ENCODE results near the gene IFFO2. TPM values are rescaled to one million over a fixed set of nuclear protein-coding genes. Genes with fewer than 3 reads are reported as not detected.

Gene IFFO2
- total and polyA plus RNA-seq, 2 of the 8 experiments (the other 6 are each of a cell fraction or from before 2014, with no cell fraction given): 6.6 to 10.4 TPM

GRCh38 chr1:18974606-18975005 lies 18.1 kb upstream of the IFFO2 start:
- FAIRE-seq (no peak), DNase-seq (ENCODE audit: low read depth in 1 of 2, low spot score in 2 of 2) (no peak)
- no peak overlapping the region for H3K4me2 ChIP-seq (ENCODE audit: insufficient read depth in 1 of 2, low read depth in 2 of 2, low read length in 2 of 2)
- no peak overlapping the region for H4K8ac ChIP-seq (ENCODE audit: extremely low read depth, insufficient read depth, low read length)
- H3K18ac ChIP-seq (ENCODE audit: extremely low read depth, low read length): no peak overlapping the region
- H2BK15ac ChIP-seq (ENCODE audit: low read length): no peak overlapping the region
- H3K36me3 ChIP-seq (ENCODE audit: control insufficient read depth in 2 of 4, insufficient read depth in 4 of 4, low read length in 3 of 4): no peaks in the 10 kb centered on the region
- H4K91ac ChIP-seq (replicated peaks; ENCODE audit: insufficient read length, low read length): no peak overlapping the region
- H3K27ac ChIP-seq (ENCODE audit: low read depth, low read length): no peak overlapping the region
- H4K5ac ChIP-seq (ENCODE audit: insufficient read length, low read depth, low read length): no peak overlapping the region
- H3K14ac ChIP-seq (ENCODE audit: insufficient read length): no peak overlapping the region
- 80% methylated on average over 7 of the region's 7 CpGs; no CpG with 5 or more reads in 1 of the 2 experiments for WGBS, 2 experiments (ENCODE audit: extremely low coverage in 1 of 2, insufficient coverage in 1 of 2, insufficient read length in 1 of 2, insufficient replicate concordance in 2 of 2, low coverage in 1 of 2, low lambda C conversion rate in 2 of 2, missing lambda C conversion rate in 1 of 2)
- no peak overlapping the region for H3K56ac ChIP-seq (replicated peaks; ENCODE audit: insufficient read length, low read depth, low read length)
- no peak overlapping the region for H2AFZ ChIP-seq (ENCODE audit: low read length)
- H3K4me1 ChIP-seq (replicated peaks in 1 of 4; ENCODE audit: control insufficient read depth in 3 of 4, insufficient read depth in 4 of 4, low read length in 3 of 4): no peaks in the 10 kb centered on the region
- H3K27me3 ChIP-seq (replicated peaks in 1 of 4; ENCODE audit: control insufficient read depth in 3 of 4, extremely low read depth in 1 of 4, insufficient read depth in 3 of 4, low read length in 3 of 4): no peaks in the 10 kb centered on the region
- H3K23me2 ChIP-seq (ENCODE audit: low read depth, low read length): no peaks in the 10 kb centered on the region
- H3K4ac ChIP-seq (replicated peaks; ENCODE audit: insufficient read length, low read depth, low read length): no peak overlapping the region
- no peak overlapping the region for H2BK12ac ChIP-seq (ENCODE audit: low read depth, low read length)
- H3K9me3 ChIP-seq (ENCODE audit: insufficient read depth in 2 of 2, low read depth in 1 of 2, low read length in 1 of 2): no peaks in the 10 kb centered on the region
- H2BK120ac ChIP-seq (replicated peaks; ENCODE audit: low read depth, low read length): no peak overlapping the region
- H3K23ac ChIP-seq (ENCODE audit: insufficient read length): no peak overlapping the region
- H4K20me1 ChIP-seq (replicated peaks in 1 of 2; ENCODE audit: control insufficient read depth in 1 of 2, insufficient read depth in 2 of 2, low read length in 2 of 2): no peaks in the 10 kb centered on the region
- no peak overlapping the region for H3K9ac ChIP-seq (replicated peaks in 1 of 4; ENCODE audit: extremely low read depth in 1 of 4, low read depth in 3 of 4, low read length in 3 of 4)
- POLR2A ChIA-PET (ENCODE audit: partially characterized antibody): interaction anchor here (1.2 to 2.4 kb wide), 2 partner anchors 11 to 19 kb away, joined by 4 to 5 read pairs; no protein-coding TSS in a partner anchor
- no peak overlapping the region for H2AK5ac ChIP-seq (ENCODE audit: low read depth, low read length)
- CTCF ChIA-PET (ENCODE audit: partially characterized antibody): interaction anchor here (0.9 to 1.6 kb wide), 9 partner anchors 9 to 90 kb away, joined by 3 to 5 read pairs (median 3); no protein-coding TSS in a partner anchor
- no peak overlapping the region for H3K4me3 ChIP-seq (ENCODE audit: extremely low read depth in 1 of 4, insufficient read depth in 2 of 4, low read depth in 3 of 4, low read length in 4 of 4)
- no peaks in the 10 kb centered on the region for H3K79me2 ChIP-seq (ENCODE audit: control insufficient read depth in 1 of 2, insufficient read depth in 2 of 2, low read length in 2 of 2)
- no peaks in the 10 kb centered on the region; the same call in 1 of the 2 replicates for H3K79me1 ChIP-seq (ENCODE audit: low read depth, low read length)
- no peak overlapping the region for H2BK20ac ChIP-seq (ENCODE audit: low read length)
- H2BK5ac ChIP-seq (ENCODE audit: low read depth, low read length): no peak overlapping the region
- TF ChIP-seq ASH2L (IDR thresholded peaks at IDR 0.05; ENCODE audit: low read length) (no peak), JUND (IDR thresholded peaks at IDR 0.05; ENCODE audit: low read length) (no peak), CHD2 (IDR thresholded peaks at IDR 0.05; ENCODE audit: low read length) (no peak), KDM4A (IDR thresholded peaks at IDR 0.05; ENCODE audit: low read depth, low read length, severe bottlenecking) (no peak)
